Measurements from ENCODE around the gene CABLES2.
A peak's percentile ranks its signal among the peaks of the same experiment; 100 is the strongest.

The CABLES2 gene

GRCh38 chr20:62394248-62395245, 12.5 kb downstream of the CABLES2 start:
- Mint-ChIP-seq H3K4me1 (peaks cover 11% of the 10 kb centered on the region), H3K4me3 (no peak overlapping the region), H3K27ac (no peak overlapping the region), H3K27me3 (no peaks in the 10 kb centered on the region), H3K9me3 (peaks cover 7% of the 10 kb centered on the region), H3K36me3 (peaks cover 37% of the 10 kb centered on the region)
- ATAC-seq, result no peak

- Mint-ChIP-seq H3K27ac (no peak overlapping the region), H3K36me3 (peaks cover 43% of the 10 kb centered on the region), H3K9me3 (peaks cover 7% of the 10 kb centered on the region), H3K4me3 (no peak overlapping the region), H3K4me1 (peaks cover 16% of the 10 kb centered on the region), H3K27me3 (no peaks in the 10 kb centered on the region)
- ATAC-seq, result no peak
These were observed 13.3 kb downstream of the CABLES2 start for GRCh38 chr20:62393830-62394229.

GRCh38 chr20:62393335-62393665, 13.8 kb downstream of the CABLES2 start:
- Mint-ChIP-seq H3K4me1 (peaks cover 22% of the 10 kb centered on the region), H3K9me3 (peaks cover 7% of the 10 kb centered on the region), H3K27ac (no peak overlapping the region), H3K36me3 (peaks cover 47% of the 10 kb centered on the region), H3K27me3 (no peaks in the 10 kb centered on the region), H3K4me3 (no peak overlapping the region)
- no peak for ATAC-seq

GRCh38 chr20:62392621-62393334, 14.3 kb downstream of the CABLES2 start:
- Mint-ChIP-seq H3K36me3 (peaks cover 47% of the 10 kb centered on the region), H3K4me1 (peaks cover 27% of the 10 kb centered on the region), H3K27me3 (no peaks in the 10 kb centered on the region), H3K27ac (no peak overlapping the region), H3K9me3 (peaks cover 3% of the 10 kb centered on the region), H3K4me3 (no peak overlapping the region)
- no peak for ATAC-seq

GRCh38 chr20:62392077-62392418, 15.0 kb downstream of the CABLES2 start:
- H3K4me3 Mint-ChIP-seq, result no peak overlapping the region
- no peaks in the 10 kb centered on the region for H3K27me3 Mint-ChIP-seq
- H3K9me3 Mint-ChIP-seq, result no peaks in the 10 kb centered on the region
- peaks cover 46% of the 10 kb centered on the region for H3K36me3 Mint-ChIP-seq
- peaks cover 33% of the 10 kb centered on the region for H3K4me1 Mint-ChIP-seq
- H3K27ac Mint-ChIP-seq, result no peak overlapping the region
- ATAC-seq, result no peak

GRCh38 chr20:62391165-62392076, 15.7 kb downstream of the CABLES2 start:
- Mint-ChIP-seq H3K27me3 (no peaks in the 10 kb centered on the region), H3K36me3 (peaks cover 42% of the 10 kb centered on the region), H3K4me1 (peaks cover 33% of the 10 kb centered on the region), H3K9me3 (no peaks in the 10 kb centered on the region), H3K4me3 (no peak overlapping the region), H3K27ac (no peak overlapping the region)
- ATAC-seq, result no peak

- H3K4me1 Mint-ChIP-seq, result peaks cover 41% of the 10 kb centered on the region
- peak overlapping the region; percentile 11 for H3K27ac Mint-ChIP-seq
- peaks cover 42% of the 10 kb centered on the region for H3K36me3 Mint-ChIP-seq
These were observed 16.5 kb downstream of the CABLES2 start for GRCh38 chr20:62390317-62391164.

GRCh38 chr20:62389601-62390087, 17.4 kb downstream of the CABLES2 start:
- Mint-ChIP-seq H3K4me1 (peaks cover 50% of the 10 kb centered on the region), H3K27me3 (no peaks in the 10 kb centered on the region), H3K4me3 (no peak overlapping the region), H3K36me3 (peaks cover 39% of the 10 kb centered on the region), H3K9me3 (no peaks in the 10 kb centered on the region), H3K27ac (no peak overlapping the region)
- no peak for ATAC-seq

More at GRCh38 chr20:62390317-62391164, 16.5 kb downstream of the CABLES2 start:
- Mint-ChIP-seq H3K4me3 (no peak overlapping the region), H3K9me3 (no peaks in the 10 kb centered on the region), H3K27me3 (no peaks in the 10 kb centered on the region)
- ATAC-seq, result no peak

- H3K4me3 Mint-ChIP-seq, result no peak overlapping the region
- no peak overlapping the region for H3K27ac Mint-ChIP-seq
- peaks cover 35% of the 10 kb centered on the region for H3K36me3 Mint-ChIP-seq
- ATAC-seq, result no peak
- peaks cover 57% of the 10 kb centered on the region for H3K4me1 Mint-ChIP-seq
- no peaks in the 10 kb centered on the region for H3K9me3 Mint-ChIP-seq
- no peaks in the 10 kb centered on the region for H3K27me3 Mint-ChIP-seq
These were observed 18.1 kb downstream of the CABLES2 start for GRCh38 chr20:62388839-62389600.

GRCh38 chr20:62387933-62388635, 19.0 kb downstream of the CABLES2 start:
- Mint-ChIP-seq H3K27ac (peak overlapping the region; percentile 88), H3K4me3 (peak overlapping the region; percentile 92), H3K4me1 (peaks cover 63% of the 10 kb centered on the region), H3K27me3 (no peaks in the 10 kb centered on the region), H3K36me3 (peaks cover 35% of the 10 kb centered on the region), H3K9me3 (no peaks in the 10 kb centered on the region)
- ATAC-seq, result no peak

GRCh38 chr20:62387219-62387913, 19.7 kb downstream of the CABLES2 start:
- no peak for ATAC-seq
- Mint-ChIP-seq H3K4me1 (peaks cover 70% of the 10 kb centered on the region), H3K4me3 (peak overlapping the region; percentile 92), H3K27ac (peak overlapping the region; percentile 88), H3K9me3 (no peaks in the 10 kb centered on the region), H3K27me3 (no peaks in the 10 kb centered on the region), H3K36me3 (peaks cover 41% of the 10 kb centered on the region)

- peaks cover 77% of the 10 kb centered on the region for H3K4me1 Mint-ChIP-seq
- peaks cover 5% of the 10 kb centered on the region for H3K9me3 Mint-ChIP-seq
These were observed 20.5 kb downstream of the CABLES2 start, which contains the start of gene RPS21 for GRCh38 chr20:62386383-62387218. Gene RPS21, plus strand, starts transcription at chr20:62387103. Its CDS starts 236 bp downstream, at chr20:62387339.

More at GRCh38 chr20:62386383-62387218, 20.5 kb downstream of the CABLES2 start, which contains the start of gene RPS21:
- peaks cover 48% of the 10 kb centered on the region for H3K36me3 Mint-ChIP-seq
- peak within 1 kb of the TSS; percentile 92 for H3K4me3 Mint-ChIP-seq
- ATAC-seq, result peak; percentile 96
- H3K27me3 Mint-ChIP-seq, result no peaks in the 10 kb centered on the region
- peak within 1 kb of the TSS; percentile 88 for H3K27ac Mint-ChIP-seq
